GM10266 (cell line): ENCODE results near the gene SEMA5A.

Experiments used
- DNase-seq: peaks from one replicate; pipeline ENCODE4 v3.0.0; 2012; ENCODE audit errors: extremely low spot score
- TF ChIP-seq, protein P1 (sequence below): IDR thresholded peaks from 2 replicates; pipeline ENCODE4 v1.5.1; 2012; ENCODE audit warnings: mild to moderate bottlenecking, low read depth; ENCODE audit not compliant: control insufficient read depth, insufficient read depth; ENCODE audit errors: missing control alignments

Gene SEMA5A

DNA sequence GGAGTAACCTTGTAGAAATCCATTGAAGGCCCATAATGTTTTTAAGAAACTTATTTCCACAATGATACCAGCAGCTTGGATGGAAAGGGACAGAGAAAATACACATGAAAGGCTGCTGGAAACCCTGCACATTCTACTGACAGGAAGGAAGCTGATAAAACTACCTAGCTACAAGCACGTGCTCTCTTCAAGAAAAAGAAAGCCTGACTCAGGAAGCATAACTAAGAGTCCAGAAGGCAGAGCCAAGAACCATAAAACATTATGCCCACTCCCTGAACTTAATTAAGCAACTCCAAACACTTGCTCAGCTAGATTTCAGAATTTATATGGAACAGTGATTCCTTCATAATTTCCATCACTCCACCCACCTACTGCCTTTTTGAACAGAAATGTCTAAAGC, 430.8 kb downstream of the SEMA5A start:
- TF ChIP-seq, protein P1, sequence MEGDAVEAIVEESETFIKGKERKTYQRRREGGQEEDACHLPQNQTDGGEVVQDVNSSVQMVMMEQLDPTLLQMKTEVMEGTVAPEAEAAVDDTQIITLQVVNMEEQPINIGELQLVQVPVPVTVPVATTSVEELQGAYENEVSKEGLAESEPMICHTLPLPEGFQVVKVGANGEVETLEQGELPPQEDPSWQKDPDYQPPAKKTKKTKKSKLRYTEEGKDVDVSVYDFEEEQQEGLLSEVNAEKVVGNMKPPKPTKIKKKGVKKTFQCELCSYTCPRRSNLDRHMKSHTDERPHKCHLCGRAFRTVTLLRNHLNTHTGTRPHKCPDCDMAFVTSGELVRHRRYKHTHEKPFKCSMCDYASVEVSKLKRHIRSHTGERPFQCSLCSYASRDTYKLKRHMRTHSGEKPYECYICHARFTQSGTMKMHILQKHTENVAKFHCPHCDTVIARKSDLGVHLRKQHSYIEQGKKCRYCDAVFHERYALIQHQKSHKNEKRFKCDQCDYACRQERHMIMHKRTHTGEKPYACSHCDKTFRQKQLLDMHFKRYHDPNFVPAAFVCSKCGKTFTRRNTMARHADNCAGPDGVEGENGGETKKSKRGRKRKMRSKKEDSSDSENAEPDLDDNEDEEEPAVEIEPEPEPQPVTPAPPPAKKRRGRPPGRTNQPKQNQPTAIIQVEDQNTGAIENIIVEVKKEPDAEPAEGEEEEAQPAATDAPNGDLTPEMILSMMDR: no peak
- DNase-seq: no peak

DNA sequence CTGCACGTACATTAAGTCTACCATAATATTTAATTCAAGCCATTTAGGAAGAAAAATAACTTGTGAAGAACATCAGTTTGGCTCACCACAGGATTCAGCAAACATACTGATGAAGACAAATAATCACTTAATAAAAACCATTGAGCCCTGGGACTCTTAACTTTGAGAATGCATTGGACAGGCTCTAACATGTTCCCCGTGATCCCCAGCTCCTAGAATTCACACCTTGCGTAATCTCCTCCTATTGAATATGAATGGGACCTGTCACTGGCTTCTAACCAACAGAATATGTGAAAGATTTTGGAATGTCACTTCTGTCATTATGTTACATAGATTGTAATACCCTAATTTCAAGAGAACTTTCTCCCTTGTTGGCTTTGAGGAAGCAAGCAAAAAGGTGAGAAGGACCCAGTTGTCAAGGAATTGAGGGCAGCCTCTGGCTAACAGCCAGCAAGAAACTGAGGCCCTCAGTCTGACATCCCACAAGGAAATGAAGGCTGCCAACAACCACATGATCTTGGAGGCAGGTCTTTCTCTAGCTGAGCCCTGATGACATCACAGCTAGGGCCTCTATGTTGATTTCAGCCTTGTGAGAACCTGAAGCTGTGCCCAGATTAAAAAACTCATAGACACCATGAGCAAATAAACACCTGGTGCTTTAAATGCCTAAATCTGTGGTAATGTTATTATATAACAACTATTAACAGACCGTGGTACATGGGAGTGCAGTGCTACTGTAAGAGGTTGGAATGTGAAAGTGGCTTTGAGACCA, 433.2 kb downstream of the SEMA5A start:
- TF ChIP-seq, protein P1: no peak
- no peak for DNase-seq

- DNase-seq: no peak
- TF ChIP-seq, protein P1: no peak
These were observed 437.7 kb downstream of the SEMA5A start for GRCh38 chr5:9108162-9108561.

DNA sequence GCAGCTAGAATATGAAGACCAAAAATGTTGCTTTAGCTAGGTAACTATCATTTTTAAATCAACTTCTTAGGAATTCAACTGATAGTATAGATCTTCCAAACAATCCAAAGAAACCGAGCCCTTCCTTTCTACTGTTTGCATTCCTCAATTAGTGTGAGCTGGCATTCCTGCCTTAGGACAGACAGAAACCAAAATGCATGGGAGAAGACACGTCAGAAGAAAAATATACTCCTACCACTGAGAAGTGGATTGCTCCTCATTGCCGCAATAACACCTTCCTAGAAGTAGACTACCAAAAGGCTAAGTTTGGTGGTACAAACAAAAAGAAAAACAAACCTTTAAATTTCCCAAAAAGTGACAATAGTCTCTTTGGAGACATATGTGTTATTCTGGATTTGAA, 440.0 kb downstream of the SEMA5A start:
- TF ChIP-seq, protein P1: no peak
- no peak for DNase-seq

- TF ChIP-seq, protein P1: no peak
- no peak for DNase-seq
These were observed 441.1 kb downstream of the SEMA5A start for GRCh38 chr5:9104571-9105339.

GRCh38 chr5:9103290-9103689, 442.6 kb downstream of the SEMA5A start:
- TF ChIP-seq, protein P1: no peak
- no peak for DNase-seq

GRCh38 chr5:9099689-9100088, 446.2 kb downstream of the SEMA5A start:
- DNase-seq: no peak
- TF ChIP-seq, protein P1: no peak
